Transverse colon (tissue), 4 donors: ENCODE measurements around the gene KEAP1. TPM values are rescaled to one million over a fixed set of nuclear protein-coding genes. Genes with fewer than 3 reads are reported as not detected.

Experiments used
- DNase-seq: peaks from one replicate; pipeline ENCODE4 v3.0.0-alpha.2; 2019
- H3K27ac ChIP-seq, 4 donors: fragments of 200-600 bp; sonication (generic); 2 replicates each; pipeline ENCODE4 v1.5.1; 2016 to 2018; ENCODE audit warnings: inconsistent platforms in 4 of 4
- H3K27me3 ChIP-seq: fragments of 200-600 bp; sonication (generic); 2 replicates; pipeline ENCODE4 v1.5.1; 2017; ENCODE audit warnings: inconsistent platforms
- H3K36me3 ChIP-seq, 4 donors: fragments of 200-600 bp; sonication (generic); 2 replicates each; pipeline ENCODE4 v1.5.1; 2017 to 2019; ENCODE audit warnings: inconsistent platforms in 4 of 4
- H3K4me1 ChIP-seq, 4 donors: fragments of 200-600 bp; sonication (generic); 2 replicates each; pipeline ENCODE4 v1.5.1; 2017 to 2020; ENCODE audit warnings: inconsistent platforms in 4 of 4
- H3K4me3 ChIP-seq, 4 donors: fragments of 200-600 bp; sonication (generic); 1 replicate in 1 of 4; 2 replicates in 3 of 4; pipeline versions ENCODE4 v1.5.1 to v1.6.1; 2017 to 2019; ENCODE audit warnings: inconsistent platforms in 4 of 4
- H3K9me3 ChIP-seq, 2 donors: fragments of 200-600 bp; sonication (generic); 2 replicates each; pipeline ENCODE4 v1.5.1; 2017 to 2019; ENCODE audit warnings: inconsistent platforms in 2 of 2
- EP300 ChIP-seq: sonication (generic); formaldehyde crosslinking; IDR thresholded peaks from one replicate; pipeline ENCODE4 v1.6.1; 2017; ENCODE audit warnings: antibody characterized with exemption, low read depth
- POLR2A ChIP-seq: fragments of 450-650 bp; IDR thresholded peaks from one replicate; pipeline ENCODE4 v1.6.1; 2016; ENCODE audit warnings: antibody characterized with exemption, mild to moderate bottlenecking, moderate library complexity
- POLR2AphosphoS5 ChIP-seq, 3 donors: sonication (generic); formaldehyde crosslinking; IDR thresholded peaks; one replicate each; pipeline ENCODE4 v1.6.1; 2016; ENCODE audit warnings: antibody characterized with exemption in 3 of 3
- WGBS, 2 donors: methylation state at CpG; one replicate each; pipeline ENCODE4 v1.1.5; 2018; ENCODE audit warnings: low coverage in 1 of 2; 5-methylcytosine and 5-hydroxymethylcytosine counted together
- in situ Hi-C, 4 donors: fragments of 200-750 bp; cut with MboI; loops; one replicate each; pipeline versions ENCODE4 v1.15.0 to v1.15.1; 2017; ENCODE audit warnings: low sequenced_read_pairs in 3 of 4, low pct_ligation_motif_present in 1 of 4, low pct_unique_long_range_greater_than_20kb in 1 of 4
- intact Hi-C: fragments of 100-400 bp; cut with DNase I; formaldehyde crosslinking; loops from one replicate; pipeline ENCODE4 v1.15.1; 2023; ENCODE audit warnings: low total_unique reads
- total RNA-seq, 4 donors: library from RNA; depleted of rRNA; stranded (reverse); fragments of >200 nt; gene quantifications; one replicate each; pipeline ENCODE4 v1.1.0, GENCODE V29; 2016
- TF ChIP-seq, protein P1 (sequence below), 5 experiments: fragments of 200-600 bp in 3 of 5; fragments of 450-650 bp in 2 of 5; sonication (generic) in 3 of 5; IDR thresholded peaks; 1 replicate in 2 of 5; 2 replicates in 3 of 5; pipeline ENCODE4 v1.5.1; 2016 to 2017; ENCODE audit warnings: antibody characterized with exemption in 5 of 5, inconsistent platforms in 3 of 5, mild to moderate bottlenecking in 2 of 5, moderate library complexity in 1 of 5

Gene KEAP1
- total RNA-seq, 4 donors from 2014 or later: 54.8 to 348 (median 79.1) TPM

DNA sequence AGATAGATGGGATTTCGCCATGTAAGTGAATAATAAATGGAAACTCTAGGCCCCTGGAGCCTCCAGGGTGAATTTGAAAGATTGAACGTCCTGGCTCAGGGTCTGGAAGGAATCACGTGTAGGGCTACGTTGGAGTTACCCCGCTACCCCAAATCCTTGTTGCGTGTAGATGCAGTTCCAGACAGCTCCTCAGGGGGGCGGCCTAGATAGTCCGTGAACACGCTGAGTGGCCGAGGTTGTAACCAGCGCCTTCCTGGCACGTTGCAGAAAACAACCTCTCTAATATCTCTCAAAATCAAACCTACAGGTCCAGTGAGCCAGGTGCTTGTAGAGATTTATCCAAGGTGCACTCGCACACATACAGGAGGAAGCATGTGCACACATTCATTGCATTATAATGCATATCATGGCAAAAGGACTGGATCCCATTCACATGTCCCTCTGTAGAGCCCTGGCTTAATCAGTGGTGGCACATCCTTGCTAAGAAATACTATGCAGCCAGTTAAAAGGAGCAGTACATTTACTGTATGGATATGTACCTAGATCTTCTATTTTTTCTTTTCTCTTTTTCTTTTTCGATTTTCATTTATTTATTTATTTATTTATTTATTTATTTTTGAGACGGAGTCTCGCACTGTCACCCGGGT lies 2.5 kb upstream of the KEAP1 start:
- WGBS, 2 donors: 29 to 38% methylated on average over 11 to 17 of the region's 17 CpGs
- H3K27ac ChIP-seq: no peak overlapping the region
- in situ Hi-C loops: no loop called here

DNA sequence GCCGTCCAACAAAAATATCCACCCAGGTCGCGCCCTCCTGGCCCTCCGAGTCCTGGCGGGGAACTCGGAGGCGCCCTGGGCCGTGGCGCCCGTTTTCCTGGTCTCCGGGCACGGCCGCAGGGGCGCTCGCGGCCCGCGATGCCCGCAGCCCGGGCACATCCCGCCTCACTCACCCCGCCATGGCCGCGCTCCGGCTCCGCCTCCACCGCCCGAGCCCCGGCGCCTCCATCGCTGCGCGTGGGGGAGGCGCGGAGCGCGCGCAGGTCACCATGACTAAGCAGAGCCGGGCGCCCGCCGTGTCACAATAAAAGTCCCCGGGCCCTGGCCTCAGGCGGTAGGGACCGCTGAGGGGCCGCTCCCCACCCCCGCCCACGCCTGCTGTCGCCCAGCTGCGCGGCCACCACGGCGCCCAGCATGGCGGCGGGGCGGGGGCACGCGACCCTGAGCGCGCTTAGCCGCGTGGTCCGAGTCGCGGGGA lies 593 bp downstream of the KEAP1 start:
- WGBS, 2 donors: 0% methylated on average over 38 of the region's 65 CpGs; no CpG with 5 or more reads in 1 of the 2 donors
- H3K27ac ChIP-seq: peak overlapping the region; percentile 98 to 100 (median 98)
- peak; percentile 95 for DNase-seq
- H3K36me3 ChIP-seq: no peaks in the 10 kb centered on the region
- intact Hi-C loops (loop anchor here (10.0 kb wide), 2 partner anchors 62 to 142 kb away; partner anchors contain the start of genes CDKN2D and KRI1), in situ Hi-C loops (no loop called here)
- peaks cover 20 to 50% (median 35%) of the 10 kb centered on the region in 4 donors for H3K4me1 ChIP-seq
- TF ChIP-seq EP300 (peak; percentile 30), POLR2AphosphoS5 (IDR thresholded peaks at IDR 0.05) (peak; percentile 45 to 75 (median 74)), POLR2A (peak; percentile 51)
- TF ChIP-seq, protein P1, sequence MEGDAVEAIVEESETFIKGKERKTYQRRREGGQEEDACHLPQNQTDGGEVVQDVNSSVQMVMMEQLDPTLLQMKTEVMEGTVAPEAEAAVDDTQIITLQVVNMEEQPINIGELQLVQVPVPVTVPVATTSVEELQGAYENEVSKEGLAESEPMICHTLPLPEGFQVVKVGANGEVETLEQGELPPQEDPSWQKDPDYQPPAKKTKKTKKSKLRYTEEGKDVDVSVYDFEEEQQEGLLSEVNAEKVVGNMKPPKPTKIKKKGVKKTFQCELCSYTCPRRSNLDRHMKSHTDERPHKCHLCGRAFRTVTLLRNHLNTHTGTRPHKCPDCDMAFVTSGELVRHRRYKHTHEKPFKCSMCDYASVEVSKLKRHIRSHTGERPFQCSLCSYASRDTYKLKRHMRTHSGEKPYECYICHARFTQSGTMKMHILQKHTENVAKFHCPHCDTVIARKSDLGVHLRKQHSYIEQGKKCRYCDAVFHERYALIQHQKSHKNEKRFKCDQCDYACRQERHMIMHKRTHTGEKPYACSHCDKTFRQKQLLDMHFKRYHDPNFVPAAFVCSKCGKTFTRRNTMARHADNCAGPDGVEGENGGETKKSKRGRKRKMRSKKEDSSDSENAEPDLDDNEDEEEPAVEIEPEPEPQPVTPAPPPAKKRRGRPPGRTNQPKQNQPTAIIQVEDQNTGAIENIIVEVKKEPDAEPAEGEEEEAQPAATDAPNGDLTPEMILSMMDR (IDR thresholded peaks at IDR 0.05): no peak
- peak overlapping the region; percentile 77 to 100 (median 94) for H3K4me3 ChIP-seq
- no peaks in the 10 kb centered on the region for H3K27me3 ChIP-seq
- no peaks in the 10 kb centered on the region for H3K9me3 ChIP-seq

More for the DNA sequence above, 2.5 kb upstream of the KEAP1 start:
- Histone ChIP-seq H3K36me3 (no peaks in the 10 kb centered on the region), H3K4me1 (peaks cover 10 to 26% (median 14%) of the 10 kb centered on the region in 4 donors), H3K27me3 (peaks cover 17% of the 10 kb centered on the region), H3K4me3 (no peak overlapping the region), H3K9me3 (no peaks in the 10 kb centered on the region)
- intact Hi-C loops: loop anchor here (10.0 kb wide), 2 partner anchors 59 to 139 kb away; partner anchors contain the start of genes CDKN2D and KRI1
- DNase-seq: peak; percentile 84
- TF ChIP-seq POLR2AphosphoS5 (IDR thresholded peaks at IDR 0.05) (no peak), POLR2A (no peak), EP300 (no peak)
- TF ChIP-seq, protein P1 (IDR thresholded peaks at IDR 0.05): peak; percentile 77 to 89 (median 79)

DNA sequence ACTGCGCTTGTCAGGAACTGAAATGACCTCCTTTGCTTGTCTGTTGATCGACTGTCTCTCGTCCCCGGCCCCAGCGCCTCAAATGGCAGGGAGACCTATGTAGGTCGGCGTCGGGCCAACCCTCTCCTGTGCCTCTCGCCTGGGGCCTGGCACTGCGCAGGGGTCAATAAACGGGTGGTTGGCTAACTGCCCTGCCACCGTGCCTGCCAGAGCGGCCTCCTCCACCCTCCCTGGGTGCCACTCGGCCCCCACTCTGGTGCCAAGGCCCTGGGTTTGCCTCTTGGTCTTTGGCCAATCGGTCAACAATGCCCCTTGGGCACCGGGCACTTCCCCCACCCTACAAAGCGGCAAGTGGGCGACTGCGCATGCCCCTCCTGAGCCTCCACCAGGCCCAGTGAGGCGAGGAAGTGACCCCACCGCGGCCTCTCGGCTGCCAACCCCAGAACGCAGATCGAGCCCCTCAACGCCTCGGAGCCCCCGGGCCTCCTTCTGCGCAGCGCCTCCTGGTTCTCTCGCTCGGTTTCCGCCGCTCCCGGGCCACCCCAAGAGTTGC lies 1.1 kb downstream of the KEAP1 start:
- H3K36me3 ChIP-seq: no peaks in the 10 kb centered on the region
- in situ Hi-C loops (no loop called here), intact Hi-C loops (loop anchor here (10.0 kb wide), 2 partner anchors 63 to 143 kb away; partner anchors contain the start of genes CDKN2D and KRI1)
- H3K27me3 ChIP-seq: no peaks in the 10 kb centered on the region
- no peaks in the 10 kb centered on the region for H3K9me3 ChIP-seq
- H3K4me3 ChIP-seq: peak overlapping the region; percentile 77 to 100 (median 94)
- peak overlapping the region; percentile 98 to 100 (median 98) for H3K27ac ChIP-seq
- peaks cover 20 to 55% (median 39%) of the 10 kb centered on the region in 4 donors for H3K4me1 ChIP-seq
- TF ChIP-seq EP300 (no peak), POLR2AphosphoS5 (IDR thresholded peaks at IDR 0.05) (peak; percentile 5 to 56 (median 54)), POLR2A (no peak)
- TF ChIP-seq, protein P1 (IDR thresholded peaks at IDR 0.05): no peak
- 0% methylated on average over 35 of the region's 35 CpGs; no CpG with 5 or more reads in 1 of the 2 donors for WGBS, 2 donors
- DNase-seq: peak; percentile 89

DNA sequence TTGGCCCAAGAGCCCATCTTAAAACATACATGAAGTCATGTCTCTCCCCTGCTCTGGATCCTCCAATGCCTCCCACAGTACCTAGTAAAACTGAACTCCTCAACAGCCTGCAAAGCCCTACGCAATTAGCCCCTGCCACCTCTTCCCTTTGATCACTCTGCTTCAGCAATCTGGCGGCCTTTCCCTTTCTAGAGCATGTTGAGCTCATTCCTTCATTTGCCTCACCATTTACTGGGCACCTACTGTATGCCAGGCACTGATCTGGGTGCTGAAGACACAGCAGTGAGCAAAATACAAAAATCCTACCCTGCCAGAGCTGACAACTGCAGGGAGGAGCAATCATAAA lies 2.9 kb downstream of the KEAP1 start:
- Histone ChIP-seq H3K27me3 (no peaks in the 10 kb centered on the region), H3K4me3 (no peak overlapping the region), H3K9me3 (no peaks in the 10 kb centered on the region), H3K4me1 (peaks cover 20 to 57% (median 41%) of the 10 kb centered on the region in 4 donors), H3K36me3 (peaks cover 0 to 14% (median 6%) of the 10 kb centered on the region in 4 donors), H3K27ac (peak overlapping the region in 2 of 4 donors; percentile 19 to 98)
- intact Hi-C loops (loop anchor here (10.0 kb wide), 2 partner anchors 65 to 145 kb away; partner anchors contain the start of genes CDKN2D and KRI1), in situ Hi-C loops (no loop called here)
- no peak for DNase-seq
- no peak for TF ChIP-seq POLR2AphosphoS5 (IDR thresholded peaks at IDR 0.05)
- TF ChIP-seq, protein P1 (IDR thresholded peaks at IDR 0.05): no peak
- WGBS, 2 donors: 93 to 96% methylated on average over 2 of the region's 2 CpGs
